Spleen (tissue), 7 donors: ENCODE measurements around the gene NCAPD3.

Experiments used
- POLR2A ChIP-seq, 3 donors: fragments of 450-650 bp; IDR thresholded peaks; one replicate each; pipeline ENCODE4 v1.5.1; 2017; ENCODE audit warnings: antibody characterized with exemption in 3 of 3, mild to moderate bottlenecking in 1 of 3
- POLR2AphosphoS5 ChIP-seq, 3 donors: sonication (generic); formaldehyde crosslinking; IDR thresholded peaks; one replicate each; pipeline ENCODE4 v1.5.1; 2017; ENCODE audit warnings: antibody characterized with exemption in 3 of 3
- TF ChIP-seq, protein P1 (sequence below), 11 experiments: fragments of 200-600 bp in 7 of 11; fragments of 450-650 bp in 4 of 11; sonication (generic) in 4 of 11; IDR thresholded peaks in 8 of 11; conservative IDR thresholded peaks in 3 of 11; 1 replicate in 7 of 11; 2 replicates in 4 of 11; pipeline versions ENCODE4 v1.4.0 to v1.8.0; 2016 to 2021; ENCODE audit warnings: antibody characterized with exemption in 11 of 11, inconsistent platforms in 4 of 11, mild to moderate bottlenecking in 1 of 11
- donor health status: DM: no; HTN: no; CAD: no; lungs with moderate emphysema.
- donor health status: DM: no; HTN: no; CAD: no.
- donor health status: DM: no; HTN: no; CAD: no.

DNA sequence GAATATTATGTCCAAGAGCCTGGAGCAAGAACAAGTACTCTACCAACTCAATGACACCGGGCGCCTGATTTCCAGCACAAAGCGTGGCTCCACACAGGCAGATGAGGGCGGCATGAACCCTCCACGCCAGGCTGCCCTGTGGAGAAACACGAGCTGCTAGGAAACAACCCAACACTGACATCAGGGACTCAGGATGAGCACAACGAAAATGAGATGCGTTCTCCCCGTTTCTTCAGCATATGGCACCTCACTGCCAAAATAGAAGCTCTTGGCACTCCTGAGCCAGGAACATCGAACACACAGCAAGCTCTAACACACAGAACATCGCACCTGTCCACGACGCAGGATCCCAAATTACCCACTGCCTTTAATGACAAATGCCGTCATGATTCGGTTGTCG is 68.3 kb downstream of the NCAPD3 start:
- TF ChIP-seq, protein P1, sequence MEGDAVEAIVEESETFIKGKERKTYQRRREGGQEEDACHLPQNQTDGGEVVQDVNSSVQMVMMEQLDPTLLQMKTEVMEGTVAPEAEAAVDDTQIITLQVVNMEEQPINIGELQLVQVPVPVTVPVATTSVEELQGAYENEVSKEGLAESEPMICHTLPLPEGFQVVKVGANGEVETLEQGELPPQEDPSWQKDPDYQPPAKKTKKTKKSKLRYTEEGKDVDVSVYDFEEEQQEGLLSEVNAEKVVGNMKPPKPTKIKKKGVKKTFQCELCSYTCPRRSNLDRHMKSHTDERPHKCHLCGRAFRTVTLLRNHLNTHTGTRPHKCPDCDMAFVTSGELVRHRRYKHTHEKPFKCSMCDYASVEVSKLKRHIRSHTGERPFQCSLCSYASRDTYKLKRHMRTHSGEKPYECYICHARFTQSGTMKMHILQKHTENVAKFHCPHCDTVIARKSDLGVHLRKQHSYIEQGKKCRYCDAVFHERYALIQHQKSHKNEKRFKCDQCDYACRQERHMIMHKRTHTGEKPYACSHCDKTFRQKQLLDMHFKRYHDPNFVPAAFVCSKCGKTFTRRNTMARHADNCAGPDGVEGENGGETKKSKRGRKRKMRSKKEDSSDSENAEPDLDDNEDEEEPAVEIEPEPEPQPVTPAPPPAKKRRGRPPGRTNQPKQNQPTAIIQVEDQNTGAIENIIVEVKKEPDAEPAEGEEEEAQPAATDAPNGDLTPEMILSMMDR (IDR thresholded peaks at IDR 0.05 in 8 of 11, conservative IDR thresholded peaks at IDR 0.05 in 3 of 11) = no peak
- TF ChIP-seq POLR2A (IDR thresholded peaks at IDR 0.05) (no peak), POLR2AphosphoS5 (IDR thresholded peaks at IDR 0.05) (no peak)
